ENCODE measurements around the gene ZNF408. TPM values are rescaled to one million over a fixed set of nuclear protein-coding genes. Genes with fewer than 3 reads are reported as not detected.
A peak's percentile ranks its signal among the peaks of the same experiment; 100 is the strongest.

ZNF408 gene
- total RNA-seq, 1 experiment from 2014 or later = 15.2 TPM

- no peak for TF ChIP-seq MLX (CRISPR knock-in tag; IDR thresholded peaks at IDR 0.05)
- no peak for TF ChIP-seq NR1H2 (CRISPR knock-in tag; IDR thresholded peaks at IDR 0.05)
- TF ChIP-seq GABPB1 (CRISPR knock-in tag; IDR thresholded peaks at IDR 0.05) = peak; percentile 79
- TF ChIP-seq ZNF423 (CRISPR knock-in tag; IDR thresholded peaks at IDR 0.05) = no peak
- TF ChIP-seq USF1 (CRISPR knock-in tag; IDR thresholded peaks at IDR 0.05) = 0 out of 2 replicates have a peak, but pooled peaks have one; percentile 31
- TF ChIP-seq MYBL2 (CRISPR knock-in tag; IDR thresholded peaks at IDR 0.05) = no peak
- TF ChIP-seq SP1 (CRISPR knock-in tag; conservative IDR thresholded peaks at IDR 0.05) = peak; percentile 94
- 0 out of 2 replicates have a peak, but pooled peaks have one; percentile 42 for TF ChIP-seq ZNF232 (CRISPR knock-in tag; IDR thresholded peaks at IDR 0.05)
- TF ChIP-seq ELF4 (CRISPR knock-in tag; IDR thresholded peaks at IDR 0.05; ENCODE audit: low read depth) = no peak
- no peak for TF ChIP-seq TEAD4 (CRISPR knock-in tag; IDR thresholded peaks at IDR 0.05)
- no peak for TF ChIP-seq AFF4 (CRISPR knock-in tag; IDR thresholded peaks at IDR 0.05; ENCODE audit: borderline replicate concordance)
- TF ChIP-seq FOXP1 (CRISPR knock-in tag; IDR thresholded peaks at IDR 0.05; ENCODE audit: borderline replicate concordance) = no peak
- TF ChIP-seq ZNF281 (CRISPR knock-in tag; IDR thresholded peaks at IDR 0.05) = no peak
- no peak for TF ChIP-seq ZNF263 (CRISPR knock-in tag; IDR thresholded peaks at IDR 0.05; ENCODE audit: low read depth)
- no peak; the same call in 1 of the 2 replicates for TF ChIP-seq PRDM15 (CRISPR knock-in tag; IDR thresholded peaks at IDR 0.05)
- TF ChIP-seq FOXK1 (CRISPR knock-in tag; IDR thresholded peaks at IDR 0.05) = no peak; the same call in none of the 2 replicates
- TF ChIP-seq CTCF (IDR thresholded peaks at IDR 0.05) = no peak
- no peak for TF ChIP-seq ZMAT4 (CRISPR knock-in tag; IDR thresholded peaks at IDR 0.05)
- no peak for TF ChIP-seq ZSCAN18 (CRISPR knock-in tag; IDR thresholded peaks at IDR 0.05)
- TF ChIP-seq TEAD1 (CRISPR knock-in tag; IDR thresholded peaks at IDR 0.05) = no peak
These were observed at the start of gene ZNF408, which contains the start of gene ARHGAP1 (continued) for GRCh38 chr11:46700241-46701077.
